ENCODE results near the gene PPFIBP2.

Gene PPFIBP2

GRCh38 chr11:7561562-7561961 is 47.8 kb downstream of the PPFIBP2 start:
- TF ChIP-seq CTCF (IDR thresholded peaks at IDR 0.05; ENCODE audit: borderline replicate concordance, control extremely low read depth, extremely low read depth, insufficient read depth, missing control alignments): no peak
- DNase-seq (ENCODE audit: low spot score): no peak
- in situ Hi-C loops (cut with MboI; ENCODE audit: low sequenced_read_pairs, unreplicated experiment): no loop called here

GRCh38 chr11:7563281-7563680 is 49.5 kb downstream of the PPFIBP2 start:
- DNase-seq (ENCODE audit: low spot score): no peak
- no peak for TF ChIP-seq CTCF (IDR thresholded peaks at IDR 0.05; ENCODE audit: borderline replicate concordance, control extremely low read depth, extremely low read depth, insufficient read depth, missing control alignments)
- in situ Hi-C loops (cut with MboI; ENCODE audit: low sequenced_read_pairs, unreplicated experiment): no loop called here

- no peak for DNase-seq (ENCODE audit: low spot score)
- in situ Hi-C loops (cut with MboI; ENCODE audit: low sequenced_read_pairs, unreplicated experiment): no loop called here
- no peak for TF ChIP-seq CTCF (IDR thresholded peaks at IDR 0.05; ENCODE audit: borderline replicate concordance, control extremely low read depth, extremely low read depth, insufficient read depth, missing control alignments)
Measured at GRCh38 chr11:7564803-7565202, 51.0 kb downstream of the PPFIBP2 start.

- no peak for DNase-seq (ENCODE audit: low spot score)
- no peak for TF ChIP-seq CTCF (IDR thresholded peaks at IDR 0.05; ENCODE audit: borderline replicate concordance, control extremely low read depth, extremely low read depth, insufficient read depth, missing control alignments)
- in situ Hi-C loops (cut with MboI; ENCODE audit: low sequenced_read_pairs, unreplicated experiment): no loop called here
Measured at GRCh38 chr11:7567311-7567710, 53.5 kb downstream of the PPFIBP2 start.

- no peak for DNase-seq (ENCODE audit: low spot score)
- TF ChIP-seq CTCF (IDR thresholded peaks at IDR 0.05; ENCODE audit: borderline replicate concordance, control extremely low read depth, extremely low read depth, insufficient read depth, missing control alignments): no peak
Measured at GRCh38 chr11:7569044-7569443, 55.2 kb downstream of the PPFIBP2 start.

GRCh38 chr11:7570241-7570640 is 56.4 kb downstream of the PPFIBP2 start:
- TF ChIP-seq CTCF (IDR thresholded peaks at IDR 0.05; ENCODE audit: borderline replicate concordance, control extremely low read depth, extremely low read depth, insufficient read depth, missing control alignments): no peak
- in situ Hi-C loops (cut with MboI; ENCODE audit: low sequenced_read_pairs, unreplicated experiment): no loop called here
- DNase-seq (ENCODE audit: low spot score): no peak

More at GRCh38 chr11:7569044-7569443, 55.2 kb downstream of the PPFIBP2 start:
- in situ Hi-C loops (cut with MboI; ENCODE audit: low sequenced_read_pairs, unreplicated experiment): no loop called here
